ENCODE measurements around the gene NPTXR. TPM values are rescaled to one million over a fixed set of nuclear protein-coding genes. Genes with fewer than 3 reads are reported as not detected.

NPTXR gene
- polyA plus RNA-seq, 1 experiment: 2.5 TPM

DNA sequence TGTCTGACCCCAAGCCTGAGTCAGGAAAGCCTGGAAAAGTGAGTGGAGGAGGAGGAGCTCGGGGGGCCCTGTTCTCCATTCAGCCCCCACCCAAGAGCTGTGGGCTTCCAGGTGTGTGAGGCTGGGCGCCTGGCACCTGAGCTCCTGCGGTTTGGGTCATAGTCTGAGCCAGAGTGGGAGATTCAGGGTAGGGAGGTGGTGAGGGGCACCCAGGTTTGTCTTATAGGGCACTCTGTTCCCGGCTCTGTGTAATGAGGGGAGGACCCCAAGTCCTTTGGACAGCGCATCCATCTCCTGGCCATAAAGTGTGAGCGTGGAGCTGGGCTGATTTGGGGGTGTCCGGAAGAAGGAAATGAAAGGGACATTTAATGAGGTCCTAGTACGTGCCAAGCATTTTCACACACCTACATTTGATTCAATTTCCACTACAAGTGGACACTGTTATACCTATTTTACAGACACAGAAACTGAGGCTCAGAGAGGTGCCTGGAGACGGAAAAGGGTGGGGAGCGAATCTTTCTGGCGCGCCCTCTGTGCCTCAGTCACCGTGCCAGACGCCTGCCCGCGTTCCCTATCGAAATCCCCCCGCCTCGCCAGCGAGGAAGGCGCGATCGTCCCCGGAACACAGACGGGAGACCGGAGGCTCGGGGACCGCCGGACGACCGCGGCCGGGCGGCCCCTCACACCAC lies 1.2 kb downstream of the NPTXR start:
- POLR2A ChIA-PET: no interaction called here
- TF ChIP-seq, protein P1, sequence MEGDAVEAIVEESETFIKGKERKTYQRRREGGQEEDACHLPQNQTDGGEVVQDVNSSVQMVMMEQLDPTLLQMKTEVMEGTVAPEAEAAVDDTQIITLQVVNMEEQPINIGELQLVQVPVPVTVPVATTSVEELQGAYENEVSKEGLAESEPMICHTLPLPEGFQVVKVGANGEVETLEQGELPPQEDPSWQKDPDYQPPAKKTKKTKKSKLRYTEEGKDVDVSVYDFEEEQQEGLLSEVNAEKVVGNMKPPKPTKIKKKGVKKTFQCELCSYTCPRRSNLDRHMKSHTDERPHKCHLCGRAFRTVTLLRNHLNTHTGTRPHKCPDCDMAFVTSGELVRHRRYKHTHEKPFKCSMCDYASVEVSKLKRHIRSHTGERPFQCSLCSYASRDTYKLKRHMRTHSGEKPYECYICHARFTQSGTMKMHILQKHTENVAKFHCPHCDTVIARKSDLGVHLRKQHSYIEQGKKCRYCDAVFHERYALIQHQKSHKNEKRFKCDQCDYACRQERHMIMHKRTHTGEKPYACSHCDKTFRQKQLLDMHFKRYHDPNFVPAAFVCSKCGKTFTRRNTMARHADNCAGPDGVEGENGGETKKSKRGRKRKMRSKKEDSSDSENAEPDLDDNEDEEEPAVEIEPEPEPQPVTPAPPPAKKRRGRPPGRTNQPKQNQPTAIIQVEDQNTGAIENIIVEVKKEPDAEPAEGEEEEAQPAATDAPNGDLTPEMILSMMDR (IDR thresholded peaks at IDR 0.05; ENCODE audit: insufficient read depth, low read depth, low read length): no peak
- peak overlapping the region; percentile 30 for H3K4me3 ChIP-seq (ENCODE audit: low read depth, low read length)
- H3K27me3 ChIP-seq (ENCODE audit: control insufficient read depth, insufficient read depth, low read length): peaks cover 22% of the 10 kb centered on the region
- DNase-seq (ENCODE audit: low read depth): no peak
- CTCF ChIA-PET: interaction anchor here (0.6 to 5.6 kb wide), 7 partner anchors 11 to 80 kb away, joined by 3 to 48 read pairs (median 3); no protein-coding TSS in a partner anchor
- no peaks in the 10 kb centered on the region for H3K36me3 ChIP-seq (ENCODE audit: control insufficient read depth, insufficient read depth, low read length)

DNA sequence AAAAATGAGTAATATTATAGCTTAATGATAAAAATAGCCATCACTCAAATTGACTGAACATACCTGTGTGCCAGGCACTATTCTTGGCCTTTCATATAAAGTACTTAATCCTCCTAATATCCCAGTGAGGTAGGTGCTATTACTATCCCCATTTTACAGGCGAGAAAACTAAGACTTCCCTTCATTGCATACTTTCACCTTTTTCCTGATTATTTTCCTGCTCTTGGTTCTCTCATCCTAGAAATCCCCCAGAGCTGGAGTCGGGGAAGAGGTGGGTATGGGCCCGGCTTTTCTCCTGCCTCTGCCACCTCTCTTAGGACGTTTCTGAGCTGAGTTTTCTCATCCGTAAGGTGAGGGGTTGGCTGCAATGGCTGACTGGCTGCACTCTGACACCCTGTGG lies 2.2 kb downstream of the NPTXR start:
- no peak for DNase-seq (ENCODE audit: low read depth)
- Histone ChIP-seq H3K27me3 (ENCODE audit: control insufficient read depth, insufficient read depth, low read length) (peaks cover 22% of the 10 kb centered on the region), H3K36me3 (ENCODE audit: control insufficient read depth, insufficient read depth, low read length) (no peaks in the 10 kb centered on the region), H3K4me3 (ENCODE audit: low read depth, low read length) (no peak overlapping the region)
- CTCF ChIA-PET: interaction anchor here (0.6 to 5.6 kb wide), 3 partner anchors 24 to 73 kb away, joined by 3 to 48 read pairs (median 3); no protein-coding TSS in a partner anchor
- POLR2A ChIA-PET: no interaction called here
- TF ChIP-seq, protein P1 (IDR thresholded peaks at IDR 0.05; ENCODE audit: insufficient read depth, low read depth, low read length): no peak

DNA sequence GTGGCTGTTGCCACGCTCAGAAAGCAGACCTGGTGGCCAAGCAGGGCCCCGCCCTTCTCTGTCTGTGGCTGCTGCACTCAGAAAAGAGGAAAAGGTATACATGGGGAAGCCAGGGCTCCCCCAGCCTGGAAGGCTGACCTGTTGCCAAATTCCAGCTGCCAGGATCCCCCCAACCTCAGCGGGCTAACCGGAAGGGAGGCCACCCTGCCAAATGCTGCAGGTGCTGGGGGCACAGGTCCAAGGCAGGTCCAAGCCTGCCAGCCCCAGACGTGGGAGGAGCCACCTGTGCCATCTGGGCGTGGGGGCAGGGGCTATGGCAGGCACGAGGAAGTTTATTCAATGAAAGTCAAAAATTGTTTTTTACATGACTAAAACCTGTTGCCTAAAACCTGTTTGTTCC lies 2.6 kb downstream of the NPTXR start:
- CTCF ChIA-PET: interaction anchor here (0.6 to 5.6 kb wide), 3 partner anchors 24 to 72 kb away, joined by 3 to 48 read pairs (median 3); no protein-coding TSS in a partner anchor
- Histone ChIP-seq H3K4me3 (ENCODE audit: low read depth, low read length) (no peak overlapping the region), H3K36me3 (ENCODE audit: control insufficient read depth, insufficient read depth, low read length) (no peaks in the 10 kb centered on the region), H3K27me3 (ENCODE audit: control insufficient read depth, insufficient read depth, low read length) (peaks cover 22% of the 10 kb centered on the region)
- DNase-seq (ENCODE audit: low read depth): no peak
- POLR2A ChIA-PET: no interaction called here
- TF ChIP-seq, protein P1 (IDR thresholded peaks at IDR 0.05; ENCODE audit: insufficient read depth, low read depth, low read length): no peak

DNA sequence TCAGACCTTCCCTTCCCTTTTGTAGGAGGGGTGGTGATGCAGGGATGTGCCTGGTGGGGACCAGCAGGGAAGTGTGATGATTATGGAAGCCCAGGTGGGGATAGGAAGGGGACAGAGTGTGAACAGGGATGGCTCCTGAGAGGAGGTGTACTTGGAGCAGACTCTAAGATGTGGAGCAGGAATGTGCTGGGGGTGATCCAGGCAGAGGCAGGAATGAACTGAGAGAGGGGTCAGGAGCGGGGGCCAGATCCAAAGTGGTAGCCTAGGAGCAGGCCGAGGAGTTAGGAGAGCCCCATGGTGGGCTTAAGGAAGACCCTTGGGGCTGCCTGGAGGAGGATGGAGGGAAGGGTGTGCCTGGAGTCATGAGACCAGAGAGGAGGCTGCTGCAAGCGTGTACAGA lies 3.7 kb downstream of the NPTXR start:
- Histone ChIP-seq H3K36me3 (ENCODE audit: control insufficient read depth, insufficient read depth, low read length) (no peaks in the 10 kb centered on the region), H3K27me3 (ENCODE audit: control insufficient read depth, insufficient read depth, low read length) (peaks cover 18% of the 10 kb centered on the region), H3K4me3 (ENCODE audit: low read depth, low read length) (no peak overlapping the region)
- ChIA-PET POLR2A (no interaction called here), CTCF (interaction anchor here (0.7 to 5.6 kb wide), 3 partner anchors 71 to 167 kb away, joined by 3 to 48 read pairs (median 5); no protein-coding TSS in a partner anchor)
- TF ChIP-seq, protein P1 (IDR thresholded peaks at IDR 0.05; ENCODE audit: insufficient read depth, low read depth, low read length): no peak
- DNase-seq (ENCODE audit: low read depth): no peak

DNA sequence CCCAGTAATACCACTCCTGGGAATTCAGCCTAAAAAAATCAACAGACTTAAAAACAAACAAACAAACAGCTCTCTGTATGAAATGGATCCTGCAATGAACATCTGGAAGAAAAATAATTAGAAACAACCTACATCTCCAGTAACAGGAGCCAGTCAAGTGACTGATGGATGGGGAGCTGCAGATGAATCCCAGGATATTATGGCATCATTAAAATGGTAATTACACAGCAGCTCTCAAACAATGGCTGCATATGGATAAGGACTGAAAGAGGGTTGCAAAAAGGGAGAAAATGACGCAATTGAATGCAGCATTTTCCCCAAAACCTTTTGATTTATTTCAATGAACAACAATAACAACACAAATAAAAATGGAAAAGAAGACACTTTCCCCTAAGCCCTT lies 4.1 kb downstream of the NPTXR start:
- ChIA-PET POLR2A (no interaction called here), CTCF (interaction anchor here (0.7 to 1.7 kb wide), 2 partner anchors 74 to 167 kb away, joined by 3 to 5 read pairs; no protein-coding TSS in a partner anchor)
- no peak for DNase-seq (ENCODE audit: low read depth)
- Histone ChIP-seq H3K27me3 (ENCODE audit: control insufficient read depth, insufficient read depth, low read length) (peaks cover 16% of the 10 kb centered on the region), H3K4me3 (ENCODE audit: low read depth, low read length) (no peak overlapping the region), H3K36me3 (ENCODE audit: control insufficient read depth, insufficient read depth, low read length) (no peaks in the 10 kb centered on the region)
- TF ChIP-seq, protein P1 (IDR thresholded peaks at IDR 0.05; ENCODE audit: insufficient read depth, low read depth, low read length): no peak

All from BJ (cell line).